Lower leg skin (tissue), 4 donors: ENCODE data around the gene DAAM2. TPM values are rescaled to one million over a fixed set of nuclear protein-coding genes. Genes with fewer than 3 reads are reported as not detected.

ENCODE experiments used
- DNase-seq, 2 donors: peaks; one replicate each; pipeline ENCODE4 v3.0.0-alpha.2; 2019; ENCODE audit warnings: low spot score in 2 of 2
- H3K4me3 ChIP-seq: fragments of 200-600 bp; sonication (generic); 2 replicates; pipeline ENCODE4 v1.5.1; 2017; ENCODE audit warnings: mild to moderate bottlenecking, low read depth; ENCODE audit not compliant: poor library complexity, severe bottlenecking
- POLR2A ChIP-seq, 2 donors: fragments of 450-650 bp; IDR thresholded peaks; one replicate each; pipeline ENCODE4 v1.6.1; 2016 to 2017; ENCODE audit warnings: antibody characterized with exemption in 2 of 2, mild to moderate bottlenecking in 1 of 2, moderate library complexity in 1 of 2
- WGBS, 2 donors: methylation state at CpG; one replicate each; pipeline ENCODE4 v1.1.5; 2018; 5-methylcytosine and 5-hydroxymethylcytosine counted together
- intact Hi-C: fragments of 100-400 bp; cut with DNase I; formaldehyde crosslinking; loops from one replicate; pipeline ENCODE4 v1.15.0; 2023; ENCODE audit warnings: low total_unique reads
- total RNA-seq, 4 donors: library from RNA; depleted of rRNA; stranded (reverse); fragments of >200 nt; gene quantifications; one replicate each; pipeline ENCODE4 v1.1.0, GENCODE V29; 2016
- TF ChIP-seq, protein P1 (sequence below), 3 donors: fragments of 450-650 bp; IDR thresholded peaks; one replicate each; pipeline ENCODE4 v1.5.1; 2016; ENCODE audit warnings: antibody characterized with exemption in 3 of 3, mild to moderate bottlenecking in 3 of 3, moderate library complexity in 2 of 3

The DAAM2 gene
- total RNA-seq, 4 donors from 2014 or later, result 5.6 to 16.9 (median 8.1) TPM

DNA sequence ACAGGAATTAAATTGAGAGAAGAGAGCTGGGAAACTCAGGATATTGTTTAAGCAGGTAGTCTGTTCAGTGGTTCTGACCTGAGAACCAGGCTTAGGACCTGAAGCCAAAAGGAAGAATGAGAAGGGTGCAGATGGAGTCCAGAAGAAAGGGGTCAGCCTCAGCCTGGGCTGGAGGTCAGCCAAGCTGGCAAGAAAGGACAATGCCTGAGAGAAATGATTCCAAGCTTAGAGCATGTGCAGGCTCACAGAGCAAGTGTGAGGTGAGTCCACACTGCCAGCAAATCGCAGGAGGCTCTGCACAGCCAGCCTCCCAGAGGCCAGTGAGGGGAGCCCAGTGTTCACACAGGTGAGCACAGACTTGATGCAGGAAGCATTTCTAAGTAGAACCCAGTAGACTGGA is 47.3 kb downstream of the DAAM2 start:
- no peak for DNase-seq
- no peak for TF ChIP-seq POLR2A (IDR thresholded peaks at IDR 0.05)
- TF ChIP-seq, protein P1, sequence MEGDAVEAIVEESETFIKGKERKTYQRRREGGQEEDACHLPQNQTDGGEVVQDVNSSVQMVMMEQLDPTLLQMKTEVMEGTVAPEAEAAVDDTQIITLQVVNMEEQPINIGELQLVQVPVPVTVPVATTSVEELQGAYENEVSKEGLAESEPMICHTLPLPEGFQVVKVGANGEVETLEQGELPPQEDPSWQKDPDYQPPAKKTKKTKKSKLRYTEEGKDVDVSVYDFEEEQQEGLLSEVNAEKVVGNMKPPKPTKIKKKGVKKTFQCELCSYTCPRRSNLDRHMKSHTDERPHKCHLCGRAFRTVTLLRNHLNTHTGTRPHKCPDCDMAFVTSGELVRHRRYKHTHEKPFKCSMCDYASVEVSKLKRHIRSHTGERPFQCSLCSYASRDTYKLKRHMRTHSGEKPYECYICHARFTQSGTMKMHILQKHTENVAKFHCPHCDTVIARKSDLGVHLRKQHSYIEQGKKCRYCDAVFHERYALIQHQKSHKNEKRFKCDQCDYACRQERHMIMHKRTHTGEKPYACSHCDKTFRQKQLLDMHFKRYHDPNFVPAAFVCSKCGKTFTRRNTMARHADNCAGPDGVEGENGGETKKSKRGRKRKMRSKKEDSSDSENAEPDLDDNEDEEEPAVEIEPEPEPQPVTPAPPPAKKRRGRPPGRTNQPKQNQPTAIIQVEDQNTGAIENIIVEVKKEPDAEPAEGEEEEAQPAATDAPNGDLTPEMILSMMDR (IDR thresholded peaks at IDR 0.05), result no peak
- 80 to 86% methylated on average over 1 of the region's 1 CpG for WGBS, 2 donors
- intact Hi-C loops, result no loop called here
- H3K4me3 ChIP-seq, result no peak overlapping the region

DNA sequence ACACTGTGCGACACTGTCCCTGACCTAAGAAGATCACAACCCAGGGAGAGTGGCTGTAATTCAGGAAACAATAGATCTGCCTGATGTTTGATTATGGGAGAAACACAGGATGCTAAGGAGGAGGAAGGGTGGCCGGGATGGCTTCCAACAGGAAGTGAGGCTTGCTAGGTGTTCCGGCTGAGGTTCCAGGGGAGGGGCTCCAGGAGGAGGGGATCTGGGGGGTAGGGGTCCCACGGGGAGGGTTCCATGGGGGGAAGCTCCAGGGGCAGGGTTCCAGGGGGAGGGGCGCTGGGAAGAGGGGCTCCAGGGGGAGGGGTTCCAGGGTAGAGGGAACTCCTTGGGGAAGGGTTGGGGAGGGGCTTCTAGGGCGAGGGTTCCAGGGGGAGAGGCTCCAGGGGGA is 48.6 kb downstream of the DAAM2 start:
- no peak overlapping the region for H3K4me3 ChIP-seq
- WGBS, 2 donors, result 43 to 47% methylated on average over 3 to 4 of the region's 6 CpGs

DNA sequence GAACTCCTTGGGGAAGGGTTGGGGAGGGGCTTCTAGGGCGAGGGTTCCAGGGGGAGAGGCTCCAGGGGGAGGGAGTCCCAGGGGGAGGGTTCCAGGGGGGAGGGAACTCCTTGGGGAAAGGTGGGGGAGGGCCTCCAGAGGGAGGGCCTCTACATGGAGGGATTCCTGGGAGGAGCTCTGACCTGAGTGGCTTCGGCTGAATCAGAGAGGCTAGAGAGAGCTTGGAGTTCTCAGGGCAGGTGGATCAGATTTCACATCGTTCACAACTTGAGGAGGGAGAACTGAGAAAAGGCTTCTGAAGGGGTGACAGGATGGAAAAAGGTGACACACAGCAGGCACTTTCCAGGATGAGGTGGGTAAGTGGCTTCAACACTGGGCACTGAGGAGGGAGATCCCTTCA is 49.1 kb downstream of the DAAM2 start:
- no peak for DNase-seq
- 31 to 54% methylated on average over 3 of the region's 3 CpGs for whole genome bisulfite sequencing, 2 donors
- intact Hi-C loops, result no loop called here
- no peak overlapping the region for H3K4me3 ChIP-seq
- TF ChIP-seq POLR2A (IDR thresholded peaks at IDR 0.05), result no peak
- TF ChIP-seq, protein P1 (IDR thresholded peaks at IDR 0.05), result no peak

More for the DNA sequence above, 48.6 kb downstream of the DAAM2 start:
- no peak for DNase-seq
- intact Hi-C loops, result no loop called here
- TF ChIP-seq, protein P1 (IDR thresholded peaks at IDR 0.05), result no peak
- TF ChIP-seq POLR2A (IDR thresholded peaks at IDR 0.05), result no peak

DNA sequence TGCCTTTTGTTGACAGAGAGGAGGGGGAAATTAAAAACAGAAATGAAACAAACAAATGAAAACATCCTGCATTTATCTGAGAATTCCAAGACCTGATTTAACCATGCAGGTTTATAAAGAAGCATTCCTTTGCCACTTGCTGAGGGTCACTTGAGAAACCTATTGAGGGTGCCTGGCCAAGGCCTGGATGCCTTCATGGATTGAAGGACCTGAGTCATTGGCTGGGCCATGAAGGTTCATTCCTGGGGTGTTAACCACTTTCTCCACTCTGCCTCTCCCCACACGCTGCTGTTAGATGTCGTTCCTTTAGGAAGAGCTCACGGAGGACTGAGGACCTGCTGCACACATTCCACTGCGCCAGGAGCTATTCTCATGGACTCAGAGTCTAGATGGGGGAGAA is 49.7 kb downstream of the DAAM2 start:
- WGBS, 2 donors, result 83 to 100% methylated on average over 4 of the region's 4 CpGs
- DNase-seq, result no peak
- TF ChIP-seq, protein P1 (IDR thresholded peaks at IDR 0.05), result no peak
- TF ChIP-seq POLR2A (IDR thresholded peaks at IDR 0.05), result no peak
- intact Hi-C loops, result no loop called here
- H3K4me3 ChIP-seq, result no peak overlapping the region

DNA sequence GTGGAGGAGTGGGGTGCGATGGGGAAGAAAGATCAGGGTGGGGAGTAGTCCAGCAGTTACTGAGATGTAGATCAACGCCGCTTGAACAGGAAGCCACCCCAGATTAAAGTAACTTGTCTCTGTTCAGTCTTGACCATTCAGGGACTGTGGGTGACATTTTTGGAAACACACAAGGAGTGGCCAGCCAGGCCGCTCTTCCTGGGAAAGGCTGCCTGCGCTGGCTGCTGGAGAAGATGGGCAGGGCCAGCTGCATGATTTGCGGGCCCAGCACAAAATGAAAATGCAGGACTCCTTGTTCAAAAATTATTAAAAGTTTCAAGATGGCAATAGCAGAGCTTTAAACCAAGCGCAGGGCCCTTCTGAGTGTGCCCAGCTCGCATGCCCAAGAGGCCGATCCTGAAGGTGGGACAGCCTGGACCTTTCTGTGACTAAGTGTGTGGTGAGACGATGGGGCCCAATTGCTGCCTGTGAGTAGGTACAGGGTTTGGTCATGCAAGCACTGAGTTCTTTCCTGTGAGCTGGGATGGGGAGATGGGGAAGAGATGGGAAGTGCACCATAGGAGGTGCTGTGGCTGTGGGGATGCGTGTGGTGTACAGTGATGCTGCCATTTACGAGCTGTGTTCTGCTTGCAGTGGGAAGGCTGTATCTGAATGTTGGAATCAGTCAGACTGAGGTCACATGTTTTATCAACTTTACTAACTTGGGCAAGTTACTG is 51.3 kb downstream of the DAAM2 start:
- no peak overlapping the region for H3K4me3 ChIP-seq
- no peak for DNase-seq
- intact Hi-C loops, result no loop called here
- 70 to 77% methylated on average over 12 of the region's 12 CpGs for WGBS, 2 donors
- TF ChIP-seq POLR2A (IDR thresholded peaks at IDR 0.05), result no peak
- TF ChIP-seq, protein P1 (IDR thresholded peaks at IDR 0.05), result no peak

DNA sequence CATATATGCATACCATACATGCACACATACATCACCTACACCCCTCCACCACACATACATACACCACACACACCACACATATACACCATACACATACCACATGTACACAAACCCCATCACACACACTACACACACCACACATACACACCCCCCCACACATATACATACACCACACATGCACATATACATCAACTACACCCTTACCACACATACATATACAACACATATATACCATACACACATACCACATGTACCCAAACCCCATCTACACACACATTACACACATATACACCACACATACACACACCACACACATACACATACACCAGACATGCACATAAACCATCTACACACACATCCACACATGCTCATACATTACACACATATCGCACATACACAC is 52.7 kb downstream of the DAAM2 start:
- TF ChIP-seq, protein P1 (IDR thresholded peaks at IDR 0.05), result no peak
- no peak for TF ChIP-seq POLR2A (IDR thresholded peaks at IDR 0.05)
- no peak for DNase-seq
- 95 to 100% methylated on average over 1 of the region's 1 CpG for WGBS, 2 donors
- H3K4me3 ChIP-seq, result no peak overlapping the region
- intact Hi-C loops, result no loop called here
